Measurements from ENCODE around the gene WWC2. TPM values are rescaled to one million over a fixed set of nuclear protein-coding genes. Genes with fewer than 3 reads are reported as not detected.

WWC2 gene
- total RNA-seq, 1 experiment from 2014 or later = 82.8 TPM

- intact Hi-C loops (cut with micrococcal nuclease; ENCODE audit: unreplicated experiment) = no loop called here
- H3K27me3 ChIP-seq (replicated peaks; ENCODE audit: insufficient read depth, low read depth, low read length, poor library complexity) = no peaks in the 10 kb centered on the region
- no peaks in the 10 kb centered on the region for H3K36me3 ChIP-seq (ENCODE audit: insufficient read depth, low read length, poor library complexity, severe bottlenecking)
- no peak overlapping the region for H3K27ac ChIP-seq (ENCODE audit: low read depth, low read length, poor library complexity, severe bottlenecking)
- H3K4me3 ChIP-seq (ENCODE audit: low read depth, low read length, poor library complexity, severe bottlenecking) = no peak overlapping the region
- H3K9me3 ChIP-seq (ENCODE audit: low read depth, low read length, poor library complexity, severe bottlenecking) = no peaks in the 10 kb centered on the region
- TF ChIP-seq EZH2 (IDR thresholded peaks at IDR 0.05; ENCODE audit: borderline replicate concordance, low read depth, low read length, poor library complexity, severe bottlenecking) (no peak), CTCF (conservative IDR thresholded peaks at IDR 0.05; ENCODE audit: low read depth, low read length) (no peak)
- CTCF ChIA-PET = no interaction called here
- no peak for DNase-seq (ENCODE audit: low spot score)
- POLR2A ChIA-PET (ENCODE audit: low non-redundant PET) = no interaction called here
- no TSS peak for BruUV-seq (replicated peaks)
- H3K4me1 ChIP-seq (ENCODE audit: insufficient read depth, low read length, poor library complexity, severe bottlenecking) = peaks cover 59% of the 10 kb centered on the region
Measured at GRCh38 chr4:183170894-183171293, 71.8 kb downstream of the WWC2 start.

- H3K4me1 ChIP-seq (ENCODE audit: insufficient read depth, low read length, poor library complexity, severe bottlenecking) = peaks cover 54% of the 10 kb centered on the region
- H3K27me3 ChIP-seq (replicated peaks; ENCODE audit: insufficient read depth, low read depth, low read length, poor library complexity) = no peaks in the 10 kb centered on the region
- BruUV-seq (replicated peaks) = no TSS peak
- no peaks in the 10 kb centered on the region for H3K36me3 ChIP-seq (ENCODE audit: insufficient read depth, low read length, poor library complexity, severe bottlenecking)
- no peak overlapping the region for H3K4me3 ChIP-seq (ENCODE audit: low read depth, low read length, poor library complexity, severe bottlenecking)
- CTCF ChIA-PET = no interaction called here
- no peak for TF ChIP-seq CTCF (conservative IDR thresholded peaks at IDR 0.05; ENCODE audit: low read depth, low read length)
- TF ChIP-seq EZH2 (IDR thresholded peaks at IDR 0.05; ENCODE audit: borderline replicate concordance, low read depth, low read length, poor library complexity, severe bottlenecking) = no peak
- intact Hi-C loops (cut with micrococcal nuclease; ENCODE audit: unreplicated experiment) = no loop called here
- DNase-seq (ENCODE audit: low spot score) = no peak
- H3K9me3 ChIP-seq (ENCODE audit: low read depth, low read length, poor library complexity, severe bottlenecking) = no peaks in the 10 kb centered on the region
- POLR2A ChIA-PET (ENCODE audit: low non-redundant PET) = no interaction called here
- no peak overlapping the region for H3K27ac ChIP-seq (ENCODE audit: low read depth, low read length, poor library complexity, severe bottlenecking)
Measured at GRCh38 chr4:183171484-183172267, 72.6 kb downstream of the WWC2 start.

GRCh38 chr4:183172881-183173280, 73.8 kb downstream of the WWC2 start:
- H3K4me1 ChIP-seq (ENCODE audit: insufficient read depth, low read length, poor library complexity, severe bottlenecking) = peaks cover 55% of the 10 kb centered on the region
- H3K27me3 ChIP-seq (replicated peaks; ENCODE audit: insufficient read depth, low read depth, low read length, poor library complexity) = no peaks in the 10 kb centered on the region
- no TSS peak for BruUV-seq (replicated peaks)
- H3K4me3 ChIP-seq (ENCODE audit: low read depth, low read length, poor library complexity, severe bottlenecking) = no peak overlapping the region
- no peaks in the 10 kb centered on the region for H3K9me3 ChIP-seq (ENCODE audit: low read depth, low read length, poor library complexity, severe bottlenecking)
- no peaks in the 10 kb centered on the region for H3K36me3 ChIP-seq (ENCODE audit: insufficient read depth, low read length, poor library complexity, severe bottlenecking)
- no peak for TF ChIP-seq EZH2 (IDR thresholded peaks at IDR 0.05; ENCODE audit: borderline replicate concordance, low read depth, low read length, poor library complexity, severe bottlenecking)
- TF ChIP-seq CTCF (conservative IDR thresholded peaks at IDR 0.05; ENCODE audit: low read depth, low read length) = no peak
- CTCF ChIA-PET = no interaction called here
- no peak overlapping the region for H3K27ac ChIP-seq (ENCODE audit: low read depth, low read length, poor library complexity, severe bottlenecking)
- intact Hi-C loops (cut with micrococcal nuclease; ENCODE audit: unreplicated experiment) = no loop called here
- DNase-seq (ENCODE audit: low spot score) = no peak
- POLR2A ChIA-PET (ENCODE audit: low non-redundant PET) = no interaction called here
